GM10847 (cell line): ENCODE results near the gene TBX4.

Source experiments
- POLR2A ChIP-seq: IDR thresholded peaks from 2 replicates; pipeline ENCODE4 v1.6.1; 2011; ENCODE audit not compliant: insufficient read length; ENCODE audit errors: extremely low read depth

The TBX4 gene

DNA sequence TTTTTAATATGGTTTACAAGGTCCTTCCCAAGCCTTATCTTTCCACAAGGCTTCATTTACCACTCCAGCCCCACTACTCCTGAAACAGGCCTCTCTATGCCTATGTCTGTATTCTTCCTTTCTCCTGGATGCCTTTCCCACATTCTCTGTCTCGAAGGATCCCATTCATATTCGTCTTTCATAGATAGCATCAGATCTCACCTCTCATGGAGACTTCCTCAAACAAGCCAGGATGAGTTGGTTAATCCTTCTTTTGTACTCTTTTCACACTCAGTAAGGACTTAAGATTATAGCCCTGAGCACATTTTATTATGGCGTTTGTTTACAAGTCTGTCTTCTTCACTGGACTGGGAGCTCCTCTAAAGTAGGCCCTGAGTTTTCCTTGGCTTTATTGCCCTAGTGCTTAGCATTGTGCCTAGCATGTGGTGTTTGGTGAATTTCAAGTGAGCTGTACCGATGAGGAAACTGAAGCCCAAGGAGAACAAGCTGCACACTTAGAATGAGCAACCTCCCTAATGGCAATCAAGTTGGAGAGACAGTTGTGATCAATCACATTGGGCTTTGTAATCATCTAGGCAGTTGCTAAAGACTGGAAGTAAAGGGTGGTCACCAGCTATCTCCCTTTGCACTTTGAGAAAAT, 10.0 kb upstream of the TBX4 start:
- no peak for TF ChIP-seq POLR2A

- no peak for TF ChIP-seq POLR2A
These were observed 9.2 kb upstream of the TBX4 start for GRCh38 chr17:61442878-61443474.

GRCh38 chr17:61443475-61443882, 8.7 kb upstream of the TBX4 start:
- TF ChIP-seq POLR2A = no peak

DNA sequence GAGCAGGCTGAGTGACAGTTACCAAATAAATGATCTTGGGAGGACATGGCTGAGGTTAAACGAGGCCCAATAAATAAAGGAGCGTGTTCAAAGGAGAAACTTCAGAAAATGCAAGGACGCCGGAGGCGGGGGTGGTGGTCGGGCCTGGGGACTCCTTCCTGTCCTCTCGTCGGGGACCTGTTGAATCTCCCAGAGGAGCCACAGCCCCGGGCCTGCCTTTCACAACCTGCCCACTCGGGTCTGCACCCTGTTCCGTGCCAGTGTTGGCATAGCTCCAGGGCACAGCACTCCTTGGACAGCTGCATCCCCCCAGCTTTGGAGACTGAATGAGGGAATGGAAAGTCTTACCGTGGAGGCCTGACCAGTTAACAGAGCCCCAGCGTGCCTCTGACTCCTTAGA, 8.1 kb upstream of the TBX4 start:
- no peak for TF ChIP-seq POLR2A

GRCh38 chr17:61444831-61445230, 7.4 kb upstream of the TBX4 start:
- TF ChIP-seq POLR2A = no peak

DNA sequence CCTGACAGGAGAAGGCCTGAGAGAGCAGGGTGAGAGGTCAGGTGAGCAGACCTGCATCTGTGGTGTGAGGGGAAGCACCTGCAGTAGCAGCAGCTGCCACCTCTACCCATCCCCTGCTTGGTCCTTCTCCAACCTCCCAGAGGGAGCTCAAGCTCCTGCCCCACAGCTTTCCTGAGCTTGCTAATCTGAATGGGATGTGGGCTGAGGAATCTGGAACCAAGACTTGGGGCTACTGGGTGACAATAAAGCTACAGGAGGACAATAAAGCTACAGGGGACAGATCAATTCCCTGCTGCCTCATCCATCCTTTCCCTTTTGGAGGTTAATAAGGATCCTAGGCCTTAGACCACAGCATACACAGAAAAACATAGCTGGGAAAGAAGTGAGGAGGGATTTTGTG, 4.9 kb upstream of the TBX4 start:
- TF ChIP-seq POLR2A = no peak

DNA sequence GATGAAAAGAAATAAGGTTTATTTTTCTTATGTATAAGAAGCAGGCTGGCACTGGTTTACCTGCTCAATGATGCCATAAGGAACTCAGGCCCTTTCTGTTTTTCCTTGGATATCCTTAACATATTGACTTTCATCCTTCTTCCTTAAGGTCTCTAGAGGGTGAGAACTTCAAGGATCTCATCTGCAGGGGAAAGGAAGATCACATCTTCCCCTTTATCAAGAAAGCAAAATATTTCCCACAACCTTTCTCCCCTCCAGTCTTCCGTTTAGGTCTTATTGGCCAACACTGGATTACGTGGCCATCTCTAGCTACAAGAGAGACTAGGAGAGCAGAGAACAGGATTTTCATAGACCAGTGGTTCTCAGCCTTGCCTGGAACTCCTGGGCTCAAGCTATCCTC, 4.2 kb upstream of the TBX4 start:
- TF ChIP-seq POLR2A = no peak

DNA sequence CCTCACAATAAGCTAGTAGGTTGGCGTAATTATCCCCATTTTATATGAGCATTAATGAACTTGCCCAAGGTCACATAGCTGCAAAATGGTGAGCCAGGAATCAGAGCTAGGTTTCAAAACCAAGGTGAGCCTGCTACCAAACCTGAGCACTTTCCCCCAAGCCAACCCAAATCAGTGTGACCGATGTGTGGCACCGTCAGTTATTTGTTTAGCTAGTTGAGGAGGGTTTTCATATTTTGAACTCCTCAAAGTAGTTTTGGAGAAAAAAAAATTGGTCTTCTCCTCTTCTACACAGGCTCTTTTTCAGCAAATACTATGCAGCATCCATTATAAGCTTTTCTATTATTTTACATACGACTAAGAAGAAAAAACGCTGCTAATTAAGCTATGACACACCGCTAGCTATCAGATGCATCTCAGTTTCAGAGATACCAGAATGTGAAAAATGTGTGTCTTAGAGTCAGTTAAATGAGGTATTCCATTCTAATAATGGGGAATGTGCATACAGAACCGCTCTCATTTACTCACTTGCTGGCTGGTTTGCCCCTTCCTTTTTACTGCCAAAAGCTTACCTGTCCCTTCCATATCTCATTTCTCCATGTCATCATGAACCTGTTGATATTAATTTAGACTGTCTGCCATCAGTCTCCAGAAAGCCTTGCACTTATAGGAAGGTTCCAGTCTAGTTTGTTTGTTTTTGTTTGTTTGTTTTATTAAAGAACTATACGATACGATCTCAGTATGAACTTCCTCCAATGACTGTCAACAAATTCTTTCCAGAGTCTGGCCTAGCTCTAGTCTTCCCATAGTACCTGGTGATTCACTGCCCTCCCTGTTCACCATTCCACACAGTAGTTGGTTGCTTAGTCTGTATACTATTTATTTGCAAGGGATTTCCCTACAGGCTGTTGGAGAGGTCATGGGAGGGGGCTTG, 2.2 kb upstream of the TBX4 start:
- TF ChIP-seq POLR2A = no peak

- TF ChIP-seq POLR2A = no peak
These were observed 1.3 kb upstream of the TBX4 start for GRCh38 chr17:61450641-61451537.

DNA sequence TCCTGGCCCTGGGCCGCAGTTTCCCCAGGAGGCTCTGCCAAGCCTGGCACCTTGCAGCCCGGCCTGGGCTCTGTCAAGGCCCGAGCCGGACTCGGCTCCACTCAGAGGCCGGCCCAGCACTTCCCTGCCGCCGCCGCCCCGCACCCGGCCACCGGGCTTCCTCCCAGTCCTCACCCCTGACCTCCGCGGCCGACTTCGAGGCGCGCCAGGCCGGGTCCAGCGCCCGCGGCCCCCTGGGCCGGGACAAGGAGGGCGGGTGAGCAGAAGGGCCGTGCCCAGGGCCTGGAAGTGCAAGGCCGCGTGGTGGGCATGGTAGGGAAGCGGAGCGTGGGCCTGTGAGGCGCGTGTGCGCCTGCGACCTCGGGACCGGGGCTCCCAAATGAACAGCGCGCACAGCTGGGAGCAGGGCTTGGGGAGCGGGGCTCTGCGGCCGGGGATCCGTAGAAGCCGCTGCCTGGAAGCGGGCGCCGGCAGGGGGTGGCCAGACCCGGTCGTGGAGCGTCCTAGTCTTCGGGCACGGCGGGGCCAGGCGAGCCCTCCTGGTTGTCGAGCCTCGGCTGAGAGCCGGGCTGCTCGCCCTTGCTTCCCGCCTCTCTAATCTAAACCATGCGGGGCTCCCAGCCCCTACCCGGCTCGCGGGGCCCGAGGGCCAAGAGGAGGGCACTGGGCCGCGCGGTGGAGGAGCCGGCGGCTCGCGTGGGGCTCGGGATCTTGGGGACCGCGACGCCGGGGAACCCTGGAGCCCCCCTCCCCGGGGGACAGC, 503 bp upstream of the TBX4 start:
- no peak for TF ChIP-seq POLR2A

GRCh38 chr17:61453566-61454380, 1.6 kb downstream of the TBX4 start:
- no peak for TF ChIP-seq POLR2A

GRCh38 chr17:61454381-61455323, 2.4 kb downstream of the TBX4 start:
- no peak for TF ChIP-seq POLR2A
